ENCODE results near the gene KRTAP4-12.
A peak's percentile ranks its signal among the peaks of the same experiment; 100 is the strongest.
"Not testable (repeated sequence)": the region's sequence is repeated elsewhere in the genome, so short reads cannot be mapped to it uniquely, and the experiment has no call there.

The KRTAP4-12 gene

DNA sequence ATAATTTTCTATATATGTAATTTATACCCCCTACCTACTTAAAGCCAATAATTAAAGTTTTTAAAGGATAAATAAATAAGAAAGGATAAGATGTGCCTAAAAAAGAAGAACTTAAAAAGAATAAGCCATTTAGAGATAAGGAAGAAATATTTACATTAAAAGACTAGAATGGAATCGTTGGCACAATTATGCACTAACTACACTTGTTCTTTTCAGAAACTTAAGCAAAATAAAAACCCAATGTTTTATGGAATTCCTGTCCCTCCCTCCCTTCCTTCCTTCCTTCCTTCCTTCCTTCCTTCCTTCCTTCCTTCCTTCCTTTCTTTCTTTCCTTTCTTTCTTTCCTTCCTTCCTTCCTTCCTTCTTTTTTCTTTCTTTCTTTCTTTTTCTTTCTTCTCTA lies 20.9 kb upstream of the KRTAP4-12 start:
- Histone ChIP-seq H3K36me3 (ENCODE audit: control insufficient read depth in 4 of 4, insufficient read depth in 4 of 4, low read length in 3 of 4) (no peaks in the 10 kb centered on the region), H3K4me3 (ENCODE audit: control insufficient read depth in 1 of 7, extremely low read depth in 1 of 7, insufficient read depth in 4 of 7, low read depth in 2 of 7, low read length in 6 of 7) (no peak overlapping the region), H3K27ac (ENCODE audit: insufficient read depth in 1 of 2, low read depth in 1 of 2, low read length in 2 of 2, poor library complexity in 1 of 2, severe bottlenecking in 2 of 2) (no peak overlapping the region), H3K27me3 (replicated peaks in 2 of 5; ENCODE audit: control insufficient read depth in 4 of 5, insufficient read depth in 5 of 5, low read length in 4 of 5) (no peaks in the 10 kb centered on the region), H3K4me1 (ENCODE audit: control extremely low read depth in 1 of 4, control insufficient read depth in 4 of 4, insufficient read depth in 4 of 4, low read length in 3 of 4) (no peaks in the 10 kb centered on the region), H3K9me3 (ENCODE audit: control extremely low read depth in 1 of 5, control insufficient read depth in 4 of 5, insufficient read depth in 2 of 5, low read depth in 1 of 5, low read length in 4 of 5) (peaks cover 4 to 31% (median 5%) of the 10 kb centered on the region in 5 experiments)
- no peak for DNase-seq
- no CpG with 5 or more reads among the region's 1 CpG for WGBS (ENCODE audit: insufficient coverage)
- POLR2A ChIA-PET: no interaction called here
- CTCF ChIA-PET: no interaction called here

DNA sequence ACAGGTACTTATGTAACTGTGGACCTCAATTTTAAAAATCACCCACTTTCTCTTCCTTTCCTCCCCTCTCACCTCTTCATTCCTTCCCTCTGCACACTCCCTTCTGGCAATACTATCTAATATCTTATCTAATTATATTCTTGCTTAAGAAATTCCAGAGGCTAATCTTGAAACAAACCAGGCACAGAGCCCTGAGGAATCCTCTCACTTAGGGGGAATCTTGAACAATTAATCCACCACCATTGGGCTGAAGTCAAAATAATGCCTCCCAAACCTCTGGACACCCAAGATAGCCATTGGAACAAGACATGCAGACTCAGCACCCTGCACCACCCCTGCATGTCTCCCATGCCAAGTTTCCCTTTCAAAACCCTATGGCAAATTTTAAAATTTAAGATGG lies 17.4 kb upstream of the KRTAP4-12 start:
- no peaks in the 10 kb centered on the region for H3K27me3 ChIP-seq (replicated peaks in 2 of 5; ENCODE audit: control insufficient read depth in 4 of 5, insufficient read depth in 5 of 5, low read length in 4 of 5)
- H3K9me3 ChIP-seq (ENCODE audit: control extremely low read depth in 1 of 5, control insufficient read depth in 4 of 5, insufficient read depth in 2 of 5, low read depth in 1 of 5, low read length in 4 of 5): peaks cover 4 to 41% (median 11%) of the 10 kb centered on the region in 5 experiments
- POLR2A ChIA-PET: no interaction called here
- H3K4me3 ChIP-seq (ENCODE audit: control insufficient read depth in 1 of 7, extremely low read depth in 1 of 7, insufficient read depth in 4 of 7, low read depth in 2 of 7, low read length in 6 of 7): no peak overlapping the region
- DNase-seq: no peak
- no peaks in the 10 kb centered on the region for H3K4me1 ChIP-seq (ENCODE audit: control extremely low read depth in 1 of 4, control insufficient read depth in 4 of 4, insufficient read depth in 4 of 4, low read length in 3 of 4)
- CTCF ChIA-PET: interaction anchor here (0.9 kb wide), 1 partner anchor 9 kb away, joined by 3 read pairs; no protein-coding TSS in a partner anchor
- H3K36me3 ChIP-seq (ENCODE audit: control insufficient read depth in 4 of 4, insufficient read depth in 4 of 4, low read length in 3 of 4): no peaks in the 10 kb centered on the region
- H3K27ac ChIP-seq (ENCODE audit: insufficient read depth in 1 of 2, low read depth in 1 of 2, low read length in 2 of 2, poor library complexity in 1 of 2, severe bottlenecking in 2 of 2): no peak overlapping the region

DNA sequence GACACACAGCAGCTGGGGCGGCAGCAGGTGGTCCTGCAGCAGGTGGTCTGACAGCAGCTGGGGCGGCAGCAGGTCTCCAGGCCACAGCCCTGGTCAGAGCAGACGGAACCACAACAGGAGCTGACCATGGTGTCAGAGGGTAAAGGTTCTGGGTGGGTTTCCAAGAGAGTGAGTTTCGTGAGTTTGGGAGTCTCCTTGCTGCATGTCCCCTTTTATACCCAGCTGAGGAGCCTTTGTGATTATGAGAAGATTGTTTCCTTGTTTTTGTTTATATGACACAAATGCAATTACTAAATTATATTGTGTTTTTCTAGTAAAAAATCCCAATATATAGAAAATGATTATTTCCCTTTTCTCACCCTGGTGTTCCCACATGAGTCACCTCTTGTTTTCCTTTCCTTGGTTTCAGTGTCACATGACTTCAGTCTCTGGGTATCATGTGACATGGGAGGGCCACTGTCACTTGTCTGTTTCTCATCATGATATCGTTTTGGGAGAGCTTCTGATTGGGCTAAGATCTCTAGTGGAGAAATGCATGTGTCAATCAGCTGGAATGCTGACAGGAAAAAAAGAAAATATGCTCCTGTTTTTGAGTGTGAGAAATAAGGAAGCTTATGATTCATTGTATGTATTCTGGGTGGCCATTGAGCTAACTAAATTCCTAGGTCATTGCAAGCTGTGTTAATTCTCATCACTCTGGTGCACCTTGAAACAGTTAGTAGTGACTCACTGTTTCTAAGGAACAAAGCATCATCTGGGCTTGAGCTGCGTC lies 16.6 kb upstream of the KRTAP4-12 start, which contains the start of gene KRTAP4-6:
Gene KRTAP4-6, minus strand, starts transcription at position 185 of the 772 bp plus-strand sequence. Its CDS starts 57 bp downstream, at position 128.
- H3K4me1 ChIP-seq (ENCODE audit: control extremely low read depth in 1 of 4, control insufficient read depth in 4 of 4, insufficient read depth in 4 of 4, low read length in 3 of 4): no peaks in the 10 kb centered on the region
- no peak within 1 kb of the TSS for H3K4me3 ChIP-seq (ENCODE audit: control insufficient read depth in 1 of 7, extremely low read depth in 1 of 7, insufficient read depth in 4 of 7, low read depth in 2 of 7, low read length in 6 of 7)
- 100% methylated on average over 4 of the region's 6 CpGs for WGBS (ENCODE audit: insufficient coverage)
- H3K9me3 ChIP-seq (ENCODE audit: control extremely low read depth in 1 of 5, control insufficient read depth in 4 of 5, insufficient read depth in 2 of 5, low read depth in 1 of 5, low read length in 4 of 5): peaks cover 4 to 41% (median 11%) of the 10 kb centered on the region in 5 experiments
- H3K36me3 ChIP-seq (ENCODE audit: control insufficient read depth in 4 of 4, insufficient read depth in 4 of 4, low read length in 3 of 4): no peaks in the 10 kb centered on the region
- no peaks in the 10 kb centered on the region for H3K27me3 ChIP-seq (replicated peaks in 2 of 5; ENCODE audit: control insufficient read depth in 4 of 5, insufficient read depth in 5 of 5, low read length in 4 of 5)
- ChIA-PET POLR2A (interaction anchor here (0.6 kb wide), 1 partner anchor 163 kb away, joined by 4 read pairs; no protein-coding TSS in a partner anchor), CTCF (interaction anchor here (0.9 kb wide), 1 partner anchor 10 kb away, joined by 3 read pairs; no protein-coding TSS in a partner anchor)
- peak in 1 of 3 donors; percentile 20 for DNase-seq
- no peak within 1 kb of the TSS for H3K27ac ChIP-seq (ENCODE audit: insufficient read depth in 1 of 2, low read depth in 1 of 2, low read length in 2 of 2, poor library complexity in 1 of 2, severe bottlenecking in 2 of 2)

DNA sequence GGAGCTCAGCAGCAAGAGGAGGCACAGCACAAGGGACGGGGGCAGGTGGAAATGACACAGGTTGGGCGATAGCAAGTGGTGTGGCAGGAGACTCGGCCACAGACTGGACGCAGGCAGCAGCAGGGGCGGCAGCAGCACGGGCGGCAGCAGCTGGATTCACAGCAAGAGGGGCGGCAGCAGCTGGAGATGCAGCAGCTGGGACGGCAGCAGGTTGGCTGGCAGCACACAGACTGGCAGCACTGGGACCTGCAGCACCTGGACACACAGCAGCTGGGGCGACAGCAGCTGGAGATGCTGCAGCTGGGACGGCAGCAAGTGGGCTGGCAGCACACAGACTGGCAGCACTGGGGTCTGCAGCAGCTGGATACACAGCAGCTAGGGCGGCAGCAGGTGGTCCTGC lies 15.9 kb upstream of the KRTAP4-12 start:
- H3K27ac ChIP-seq (ENCODE audit: insufficient read depth in 1 of 2, low read depth in 1 of 2, low read length in 2 of 2, poor library complexity in 1 of 2, severe bottlenecking in 2 of 2); CTCF ChIA-PET; POLR2A ChIA-PET; DNase-seq; H3K36me3 ChIP-seq (ENCODE audit: control insufficient read depth in 4 of 4, insufficient read depth in 4 of 4, low read length in 3 of 4); H3K4me1 ChIP-seq (ENCODE audit: control extremely low read depth in 1 of 4, control insufficient read depth in 4 of 4, insufficient read depth in 4 of 4, low read length in 3 of 4); H3K4me3 ChIP-seq (ENCODE audit: control insufficient read depth in 1 of 7, extremely low read depth in 1 of 7, insufficient read depth in 4 of 7, low read depth in 2 of 7, low read length in 6 of 7); H3K27me3 ChIP-seq (replicated peaks in 2 of 5; ENCODE audit: control insufficient read depth in 4 of 5, insufficient read depth in 5 of 5, low read length in 4 of 5): not testable (repeated sequence)
- H3K9me3 ChIP-seq (ENCODE audit: control extremely low read depth in 1 of 5, control insufficient read depth in 4 of 5, insufficient read depth in 2 of 5, low read depth in 1 of 5, low read length in 4 of 5): peaks cover 4 to 41% (median 11%) of the 10 kb centered on the region in 5 experiments
- WGBS (ENCODE audit: insufficient coverage): 92% methylated on average over 12 of the region's 12 CpGs

DNA sequence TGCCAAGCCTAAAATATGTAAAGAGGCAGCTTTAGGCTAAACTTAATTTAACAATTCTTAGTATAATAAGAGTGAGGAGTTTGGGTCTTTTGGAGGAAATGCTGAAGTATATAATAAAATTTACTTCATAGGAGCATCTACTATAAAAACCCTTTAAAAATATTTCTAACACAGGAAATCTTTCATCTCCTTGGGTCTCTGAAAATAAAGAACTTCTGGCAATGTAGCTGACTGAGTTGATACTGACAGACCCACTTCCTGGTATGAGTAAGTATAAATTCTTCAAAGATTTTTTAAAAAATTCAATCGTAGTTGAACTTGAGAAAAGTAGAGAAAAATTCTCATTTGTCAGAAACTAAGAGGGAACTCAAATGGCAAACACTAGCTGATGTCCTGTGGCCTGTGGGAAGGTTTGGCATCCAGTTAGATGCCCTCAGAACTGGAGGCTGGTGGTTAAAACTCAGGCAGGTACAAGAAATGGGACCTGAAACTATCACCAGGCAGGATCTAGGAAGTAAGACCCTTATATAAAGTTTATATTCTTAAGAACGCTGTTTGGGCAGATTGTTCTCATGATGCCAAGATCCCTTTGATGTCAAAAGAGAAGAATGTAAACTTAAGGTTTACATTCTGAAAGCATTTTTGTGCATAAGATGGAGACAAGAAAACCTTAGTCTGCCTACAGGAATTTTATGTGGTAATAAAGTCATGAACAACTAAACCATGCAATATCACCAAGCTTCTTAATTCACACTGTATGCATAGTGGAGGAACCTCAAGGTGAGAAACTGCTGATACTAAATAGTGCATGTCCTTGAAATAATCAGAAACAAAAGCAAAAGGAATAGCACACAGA lies 10.1 kb upstream of the KRTAP4-12 start:
- ChIA-PET POLR2A (no interaction called here), CTCF (no interaction called here)
- H3K4me3 ChIP-seq (ENCODE audit: control insufficient read depth in 1 of 7, extremely low read depth in 1 of 7, insufficient read depth in 4 of 7, low read depth in 2 of 7, low read length in 6 of 7): no peak overlapping the region
- no peaks in the 10 kb centered on the region for H3K27me3 ChIP-seq (replicated peaks in 2 of 5; ENCODE audit: control insufficient read depth in 4 of 5, insufficient read depth in 5 of 5, low read length in 4 of 5)
- no CpG with 5 or more reads among the region's 2 CpGs for WGBS (ENCODE audit: insufficient coverage)
- H3K36me3 ChIP-seq (ENCODE audit: control insufficient read depth in 4 of 4, insufficient read depth in 4 of 4, low read length in 3 of 4): no peaks in the 10 kb centered on the region
- H3K4me1 ChIP-seq (ENCODE audit: control extremely low read depth in 1 of 4, control insufficient read depth in 4 of 4, insufficient read depth in 4 of 4, low read length in 3 of 4): peaks cover 0 to 4% (median 0%) of the 10 kb centered on the region in 4 experiments
- DNase-seq: peak in 2 of 3 donors; percentile 26 to 30
- H3K9me3 ChIP-seq (ENCODE audit: control extremely low read depth in 1 of 5, control insufficient read depth in 4 of 5, insufficient read depth in 2 of 5, low read depth in 1 of 5, low read length in 4 of 5): peaks cover 0 to 8% (median 3%) of the 10 kb centered on the region in 5 experiments
- H3K27ac ChIP-seq (ENCODE audit: insufficient read depth in 1 of 2, low read depth in 1 of 2, low read length in 2 of 2, poor library complexity in 1 of 2, severe bottlenecking in 2 of 2): no peak overlapping the region

DNA sequence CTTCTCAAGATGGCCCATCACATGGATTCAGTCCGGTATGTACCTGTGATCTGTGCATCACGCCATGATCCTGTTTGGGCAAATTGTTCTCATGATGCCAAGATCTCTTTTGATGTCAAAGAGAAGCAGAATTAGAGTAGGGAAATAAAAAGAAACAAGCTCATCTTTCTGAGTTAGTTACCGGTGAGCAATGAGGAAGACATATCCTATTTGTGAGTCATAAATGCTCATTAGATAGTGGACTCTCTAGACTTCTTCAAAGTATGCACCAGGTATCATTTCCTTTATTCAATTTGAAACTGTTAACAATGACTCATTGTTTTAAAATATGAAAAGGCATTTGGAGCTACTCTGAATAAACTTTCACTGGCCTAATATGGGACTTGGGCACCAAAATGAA lies 8.0 kb upstream of the KRTAP4-12 start:
- Histone ChIP-seq H3K4me3 (ENCODE audit: control insufficient read depth in 1 of 7, extremely low read depth in 1 of 7, insufficient read depth in 4 of 7, low read depth in 2 of 7, low read length in 6 of 7) (no peak overlapping the region), H3K36me3 (ENCODE audit: control insufficient read depth in 4 of 4, insufficient read depth in 4 of 4, low read length in 3 of 4) (no peaks in the 10 kb centered on the region), H3K9me3 (ENCODE audit: control extremely low read depth in 1 of 5, control insufficient read depth in 4 of 5, insufficient read depth in 2 of 5, low read depth in 1 of 5, low read length in 4 of 5) (no peaks in the 10 kb centered on the region), H3K27me3 (replicated peaks in 2 of 5; ENCODE audit: control insufficient read depth in 4 of 5, insufficient read depth in 5 of 5, low read length in 4 of 5) (no peaks in the 10 kb centered on the region), H3K4me1 (ENCODE audit: control extremely low read depth in 1 of 4, control insufficient read depth in 4 of 4, insufficient read depth in 4 of 4, low read length in 3 of 4) (peaks cover 0 to 4% (median 0%) of the 10 kb centered on the region in 4 experiments), H3K27ac (ENCODE audit: insufficient read depth in 1 of 2, low read depth in 1 of 2, low read length in 2 of 2, poor library complexity in 1 of 2, severe bottlenecking in 2 of 2) (no peak overlapping the region)
- ChIA-PET CTCF (no interaction called here), POLR2A (no interaction called here)
- WGBS (ENCODE audit: insufficient coverage): 100% methylated on average over 2 of the region's 3 CpGs
- DNase-seq: peak in 1 of 3 donors; percentile 12

DNA sequence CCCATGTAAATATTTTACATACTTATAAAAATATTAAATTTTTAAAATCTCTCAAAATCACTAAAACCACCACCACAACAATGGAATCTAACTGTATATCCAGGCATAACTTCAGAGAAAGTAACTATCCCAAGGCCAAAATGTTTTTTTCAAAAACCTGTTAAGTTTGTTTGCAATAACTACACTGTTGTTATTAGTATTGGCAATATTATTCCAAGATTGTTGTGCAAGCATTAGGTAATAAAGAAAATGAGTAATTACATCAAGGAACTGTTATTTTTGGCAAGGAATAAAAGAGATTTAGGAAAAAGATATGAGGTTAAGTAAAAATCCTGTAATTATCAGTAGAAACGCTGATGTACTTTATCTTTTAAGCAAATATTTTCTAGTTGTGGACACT lies 3.4 kb upstream of the KRTAP4-12 start:
- peaks cover 0 to 15% (median 9%) of the 10 kb centered on the region in 4 experiments for H3K4me1 ChIP-seq (ENCODE audit: control extremely low read depth in 1 of 4, control insufficient read depth in 4 of 4, insufficient read depth in 4 of 4, low read length in 3 of 4)
- H3K27ac ChIP-seq (ENCODE audit: insufficient read depth in 1 of 2, low read depth in 1 of 2, low read length in 2 of 2, poor library complexity in 1 of 2, severe bottlenecking in 2 of 2): no peak overlapping the region
- no peaks in the 10 kb centered on the region for H3K27me3 ChIP-seq (replicated peaks in 2 of 5; ENCODE audit: control insufficient read depth in 4 of 5, insufficient read depth in 5 of 5, low read length in 4 of 5)
- H3K9me3 ChIP-seq (ENCODE audit: control extremely low read depth in 1 of 5, control insufficient read depth in 4 of 5, insufficient read depth in 2 of 5, low read depth in 1 of 5, low read length in 4 of 5): peaks cover 0 to 10% (median 0%) of the 10 kb centered on the region in 5 experiments
- H3K4me3 ChIP-seq (ENCODE audit: control insufficient read depth in 1 of 7, extremely low read depth in 1 of 7, insufficient read depth in 4 of 7, low read depth in 2 of 7, low read length in 6 of 7): no peak overlapping the region
- DNase-seq: no peak
- ChIA-PET CTCF (no interaction called here), POLR2A (no interaction called here)
- H3K36me3 ChIP-seq (ENCODE audit: control insufficient read depth in 4 of 4, insufficient read depth in 4 of 4, low read length in 3 of 4): no peaks in the 10 kb centered on the region
- WGBS (ENCODE audit: insufficient coverage): 100% methylated on average over 1 of the region's 1 CpG
